ENCODE measurements around the gene MME.
"Not testable (repeated sequence)": the region's sequence is repeated elsewhere in the genome, so short reads cannot be mapped to it uniquely, and the experiment has no call there.

Gene MME

DNA sequence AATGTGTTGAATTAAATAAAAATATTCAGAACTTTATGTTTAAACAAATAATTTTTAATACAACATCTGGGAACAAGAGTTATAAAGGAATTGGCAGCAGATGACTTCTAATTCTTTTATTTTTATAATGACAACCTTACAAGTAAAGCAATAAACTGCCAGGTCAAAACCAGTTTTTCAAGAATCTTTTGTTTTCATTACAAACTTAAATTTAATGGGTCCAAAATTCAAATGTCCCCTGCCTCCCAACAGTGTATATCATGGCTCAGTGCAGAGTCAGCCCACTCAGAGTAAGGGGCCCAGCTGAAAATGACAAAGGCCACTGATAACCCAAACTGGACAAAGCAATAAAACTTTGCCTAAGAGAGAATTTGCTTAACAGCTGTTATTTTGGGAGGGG is 131.8 kb downstream of the MME start:
- H3K9ac ChIP-seq (ENCODE audit: low read depth, low read length) = no peak overlapping the region
- H3K27ac ChIP-seq (ENCODE audit: low read depth, low read length) = no peak overlapping the region
- H3K9me3 ChIP-seq (ENCODE audit: control insufficient read depth, insufficient read depth, low read length) = no peaks in the 10 kb centered on the region
- H3K36me3 ChIP-seq (ENCODE audit: control insufficient read depth, insufficient read depth, low read length) = no peaks in the 10 kb centered on the region
- no peak overlapping the region for H3K4me3 ChIP-seq (ENCODE audit: low read depth, low read length)
- peaks cover 7% of the 10 kb centered on the region; the same call in 1 of the 2 replicates for H3K4me1 ChIP-seq (ENCODE audit: control insufficient read depth, insufficient read depth, low read length)
- no peaks in the 10 kb centered on the region for H3K27me3 ChIP-seq (ENCODE audit: control insufficient read depth, insufficient read depth, low read length)

DNA sequence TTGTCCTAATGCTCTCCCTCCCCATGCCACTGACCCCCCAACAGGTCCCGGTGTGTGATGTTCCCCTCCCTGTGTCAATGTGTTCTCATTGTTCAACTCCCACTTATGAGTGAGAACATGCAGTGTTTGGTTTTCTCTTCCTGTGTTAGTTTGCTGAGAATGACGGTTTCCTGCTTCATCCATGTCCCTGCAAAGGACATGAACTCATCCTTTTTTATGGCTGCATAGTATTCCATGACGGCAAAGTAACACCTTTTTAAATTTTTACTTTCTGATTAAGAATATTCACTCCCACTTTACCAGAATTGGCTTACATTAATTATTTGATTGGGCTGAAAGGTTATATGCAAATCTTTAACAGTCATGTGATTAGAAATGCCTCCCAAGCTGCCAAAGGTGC is 135.9 kb downstream of the MME start:
- not testable (repeated sequence) for H3K4me1 ChIP-seq (ENCODE audit: control insufficient read depth, insufficient read depth, low read length); H3K9me3 ChIP-seq (ENCODE audit: control insufficient read depth, insufficient read depth, low read length); H3K27ac ChIP-seq (ENCODE audit: low read depth, low read length); H3K27me3 ChIP-seq (ENCODE audit: control insufficient read depth, insufficient read depth, low read length); H3K36me3 ChIP-seq (ENCODE audit: control insufficient read depth, insufficient read depth, low read length); H3K9ac ChIP-seq (ENCODE audit: low read depth, low read length); H3K4me3 ChIP-seq (ENCODE audit: low read depth, low read length)

DNA sequence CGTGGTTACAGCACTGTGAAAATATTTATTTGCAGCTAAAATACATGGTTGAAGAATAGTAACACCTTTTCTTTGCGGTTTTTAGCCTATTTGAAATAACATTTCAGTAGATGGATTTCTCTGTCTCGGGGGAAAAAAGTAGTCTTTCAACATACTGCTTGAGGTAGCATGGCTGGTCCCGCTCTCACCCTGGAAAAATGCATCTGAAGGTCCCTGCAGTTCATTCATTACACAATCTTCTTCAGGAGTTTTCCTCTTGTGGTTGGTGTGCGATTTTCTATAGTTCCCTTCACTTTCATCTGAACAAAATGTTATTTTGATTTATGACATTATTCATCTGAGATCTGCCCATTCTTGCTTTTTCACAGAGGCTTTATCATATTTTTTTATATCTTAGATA is 137.5 kb downstream of the MME start:
- Histone ChIP-seq H3K9ac (ENCODE audit: low read depth, low read length) (no peak overlapping the region), H3K27ac (ENCODE audit: low read depth, low read length) (no peak overlapping the region)

DNA sequence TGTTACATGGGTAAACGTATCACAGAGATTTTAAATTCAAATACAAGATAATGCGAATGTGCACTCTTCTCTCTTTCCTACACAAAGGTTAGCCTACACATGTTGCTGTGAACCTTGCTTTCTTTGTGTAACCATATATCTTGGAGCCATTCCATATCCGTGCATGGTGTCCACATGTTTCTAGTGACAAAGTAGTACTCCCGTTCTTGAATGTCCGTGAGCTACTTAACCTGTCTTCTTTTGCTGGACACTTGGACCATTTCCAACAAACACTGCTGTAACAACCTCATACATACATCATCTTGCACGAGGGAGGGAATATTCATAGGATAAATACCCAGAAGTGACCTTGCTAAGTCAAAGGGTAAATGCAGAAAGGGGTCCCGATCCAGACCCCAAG is 138.3 kb downstream of the MME start:
- Histone ChIP-seq H3K27me3 (ENCODE audit: control insufficient read depth, insufficient read depth, low read length) (no peaks in the 10 kb centered on the region), H3K36me3 (ENCODE audit: control insufficient read depth, insufficient read depth, low read length) (no peaks in the 10 kb centered on the region), H3K9ac (ENCODE audit: low read depth, low read length) (no peak overlapping the region), H3K9me3 (ENCODE audit: control insufficient read depth, insufficient read depth, low read length) (no peaks in the 10 kb centered on the region), H3K4me3 (ENCODE audit: low read depth, low read length) (no peak overlapping the region), H3K4me1 (ENCODE audit: control insufficient read depth, insufficient read depth, low read length) (no peaks in the 10 kb centered on the region), H3K27ac (ENCODE audit: low read depth, low read length) (no peak overlapping the region)

More for the DNA sequence above, 137.5 kb downstream of the MME start:
- Histone ChIP-seq H3K36me3 (ENCODE audit: control insufficient read depth, insufficient read depth, low read length) (no peaks in the 10 kb centered on the region), H3K4me3 (ENCODE audit: low read depth, low read length) (no peak overlapping the region), H3K27me3 (ENCODE audit: control insufficient read depth, insufficient read depth, low read length) (no peaks in the 10 kb centered on the region), H3K4me1 (ENCODE audit: control insufficient read depth, insufficient read depth, low read length) (no peaks in the 10 kb centered on the region), H3K9me3 (ENCODE audit: control insufficient read depth, insufficient read depth, low read length) (no peaks in the 10 kb centered on the region)

DNA sequence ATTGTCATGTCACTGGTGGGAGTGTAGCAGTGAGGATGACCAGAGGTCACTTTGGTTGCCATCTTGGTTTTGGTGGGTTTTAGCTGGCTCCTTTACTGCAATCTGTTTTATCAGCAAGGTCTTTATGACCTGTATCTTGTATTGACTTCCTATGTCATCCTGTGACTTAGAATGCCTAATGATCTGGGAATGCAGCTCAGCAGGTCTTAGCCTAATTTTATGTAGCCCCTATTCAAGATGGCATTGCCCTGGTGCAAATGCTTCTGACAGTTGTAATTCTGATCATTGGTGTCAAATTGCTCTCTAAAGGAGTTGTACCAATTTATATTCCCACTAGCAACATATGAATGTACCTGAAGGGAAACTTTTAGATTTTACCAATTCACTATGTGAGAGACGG is 139.0 kb downstream of the MME start:
- no peaks in the 10 kb centered on the region for H3K9me3 ChIP-seq (ENCODE audit: control insufficient read depth, insufficient read depth, low read length)
- no peak overlapping the region for H3K9ac ChIP-seq (ENCODE audit: low read depth, low read length)
- H3K27me3 ChIP-seq (ENCODE audit: control insufficient read depth, insufficient read depth, low read length) = no peaks in the 10 kb centered on the region
- H3K27ac ChIP-seq (ENCODE audit: low read depth, low read length) = no peak overlapping the region
- H3K4me3 ChIP-seq (ENCODE audit: low read depth, low read length) = no peak overlapping the region
- H3K36me3 ChIP-seq (ENCODE audit: control insufficient read depth, insufficient read depth, low read length) = no peaks in the 10 kb centered on the region
- H3K4me1 ChIP-seq (ENCODE audit: control insufficient read depth, insufficient read depth, low read length) = no peaks in the 10 kb centered on the region

DNA sequence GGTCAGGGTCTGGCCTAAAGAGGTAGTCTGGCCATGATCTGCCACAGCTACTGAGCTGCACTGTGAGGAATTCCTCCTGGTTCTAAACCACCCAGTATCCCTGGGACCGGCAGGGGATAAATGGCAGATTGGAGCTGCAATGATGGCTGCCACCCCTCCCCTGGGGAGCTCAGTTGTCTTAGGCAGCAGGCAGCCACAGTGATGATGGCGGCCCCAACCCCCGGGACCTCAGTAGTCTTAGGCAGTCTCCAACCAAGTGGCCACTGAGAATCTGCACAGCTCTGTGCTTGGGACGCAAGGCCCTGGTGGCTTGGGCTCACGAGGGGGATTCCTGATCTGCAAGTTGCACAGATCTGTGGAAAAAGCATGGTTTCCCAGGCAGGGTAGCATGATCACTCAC is 145.3 kb downstream of the MME start:
- no peak overlapping the region for H3K9ac ChIP-seq (ENCODE audit: low read depth, low read length)
- H3K4me3 ChIP-seq (ENCODE audit: low read depth, low read length) = no peak overlapping the region
- no peaks in the 10 kb centered on the region for H3K27me3 ChIP-seq (ENCODE audit: control insufficient read depth, insufficient read depth, low read length)
- H3K27ac ChIP-seq (ENCODE audit: low read depth, low read length) = no peak overlapping the region
- H3K4me1 ChIP-seq (ENCODE audit: control insufficient read depth, insufficient read depth, low read length) = no peaks in the 10 kb centered on the region
- no peaks in the 10 kb centered on the region for H3K36me3 ChIP-seq (ENCODE audit: control insufficient read depth, insufficient read depth, low read length)
- H3K9me3 ChIP-seq (ENCODE audit: control insufficient read depth, insufficient read depth, low read length) = no peaks in the 10 kb centered on the region

DNA sequence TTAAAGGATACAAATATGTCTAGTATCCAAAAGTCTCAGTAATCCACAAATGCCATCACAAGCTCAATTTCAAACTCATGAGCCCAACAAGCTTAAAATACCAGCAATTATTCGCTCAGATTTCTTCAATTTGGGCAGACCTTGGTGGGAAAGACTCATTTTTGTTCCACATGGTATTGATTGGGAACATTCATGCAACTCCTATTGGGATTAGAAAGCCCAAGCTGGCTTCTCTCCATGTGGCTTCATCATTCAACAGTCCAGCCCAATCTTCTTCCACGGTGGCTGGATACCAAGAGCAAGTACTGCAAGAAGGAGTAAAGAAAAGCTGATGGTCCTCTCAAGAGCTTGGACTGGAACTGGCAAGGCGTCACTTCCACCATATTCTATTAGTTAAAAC is 147.0 kb downstream of the MME start:
- Histone ChIP-seq H3K9me3 (ENCODE audit: control insufficient read depth, insufficient read depth, low read length) (no peaks in the 10 kb centered on the region), H3K4me1 (ENCODE audit: control insufficient read depth, insufficient read depth, low read length) (no peaks in the 10 kb centered on the region), H3K27me3 (ENCODE audit: control insufficient read depth, insufficient read depth, low read length) (no peaks in the 10 kb centered on the region), H3K36me3 (ENCODE audit: control insufficient read depth, insufficient read depth, low read length) (no peaks in the 10 kb centered on the region), H3K4me3 (ENCODE audit: low read depth, low read length) (no peak overlapping the region), H3K27ac (ENCODE audit: low read depth, low read length) (no peak overlapping the region), H3K9ac (ENCODE audit: low read depth, low read length) (no peak overlapping the region)

DNA sequence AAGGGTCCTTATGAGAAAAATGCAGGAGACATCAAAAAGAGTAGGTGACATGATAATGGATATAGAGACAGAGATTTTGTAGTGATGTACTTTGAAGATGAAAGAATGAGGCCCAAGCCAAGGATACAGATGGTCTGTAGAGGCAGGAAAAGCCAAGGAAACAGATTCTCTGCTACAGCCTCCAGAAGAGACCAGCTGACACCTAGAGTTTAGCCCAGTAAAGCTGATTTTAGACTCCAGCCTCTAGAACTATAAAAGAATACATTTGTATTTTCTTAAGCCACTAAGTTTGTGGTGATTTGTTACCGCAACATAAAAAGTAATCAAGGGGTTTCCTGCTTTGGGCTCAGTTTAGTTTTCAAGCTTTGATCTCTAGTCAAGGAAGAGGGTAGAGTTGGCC is 148.6 kb downstream of the MME start:
- no peak overlapping the region for H3K4me3 ChIP-seq (ENCODE audit: low read depth, low read length)
- no peaks in the 10 kb centered on the region for H3K27me3 ChIP-seq (ENCODE audit: control insufficient read depth, insufficient read depth, low read length)
- H3K27ac ChIP-seq (ENCODE audit: low read depth, low read length) = no peak overlapping the region
- H3K4me1 ChIP-seq (ENCODE audit: control insufficient read depth, insufficient read depth, low read length) = no peaks in the 10 kb centered on the region
- no peaks in the 10 kb centered on the region for H3K9me3 ChIP-seq (ENCODE audit: control insufficient read depth, insufficient read depth, low read length)
- H3K36me3 ChIP-seq (ENCODE audit: control insufficient read depth, insufficient read depth, low read length) = no peaks in the 10 kb centered on the region
- no peak overlapping the region for H3K9ac ChIP-seq (ENCODE audit: low read depth, low read length)

DNA sequence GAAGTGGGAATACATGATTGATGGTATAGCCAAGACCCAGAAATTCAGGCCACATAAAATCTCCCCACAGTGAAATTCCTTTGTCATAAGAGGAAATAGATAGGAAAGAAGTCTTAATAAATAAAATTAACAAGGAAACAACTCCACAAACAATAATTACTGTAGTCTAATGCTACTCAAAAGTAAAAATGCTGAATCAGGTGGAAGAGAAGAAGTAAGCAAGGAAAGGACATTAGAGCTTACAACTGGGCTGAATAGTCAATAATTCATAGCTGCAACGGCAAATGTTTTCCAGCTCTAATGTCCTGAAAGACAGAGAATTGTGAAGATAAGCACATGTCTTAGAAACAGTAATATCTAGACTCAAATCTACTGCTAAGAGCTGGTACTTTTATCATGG is 149.0 kb downstream of the MME start:
- H3K9ac ChIP-seq (ENCODE audit: low read depth, low read length) = no peak overlapping the region
- no peak overlapping the region for H3K4me3 ChIP-seq (ENCODE audit: low read depth, low read length)
- H3K4me1 ChIP-seq (ENCODE audit: control insufficient read depth, insufficient read depth, low read length) = no peaks in the 10 kb centered on the region
- H3K27ac ChIP-seq (ENCODE audit: low read depth, low read length) = no peak overlapping the region
- no peaks in the 10 kb centered on the region for H3K27me3 ChIP-seq (ENCODE audit: control insufficient read depth, insufficient read depth, low read length)
- no peaks in the 10 kb centered on the region for H3K9me3 ChIP-seq (ENCODE audit: control insufficient read depth, insufficient read depth, low read length)
- no peaks in the 10 kb centered on the region for H3K36me3 ChIP-seq (ENCODE audit: control insufficient read depth, insufficient read depth, low read length)

DNA sequence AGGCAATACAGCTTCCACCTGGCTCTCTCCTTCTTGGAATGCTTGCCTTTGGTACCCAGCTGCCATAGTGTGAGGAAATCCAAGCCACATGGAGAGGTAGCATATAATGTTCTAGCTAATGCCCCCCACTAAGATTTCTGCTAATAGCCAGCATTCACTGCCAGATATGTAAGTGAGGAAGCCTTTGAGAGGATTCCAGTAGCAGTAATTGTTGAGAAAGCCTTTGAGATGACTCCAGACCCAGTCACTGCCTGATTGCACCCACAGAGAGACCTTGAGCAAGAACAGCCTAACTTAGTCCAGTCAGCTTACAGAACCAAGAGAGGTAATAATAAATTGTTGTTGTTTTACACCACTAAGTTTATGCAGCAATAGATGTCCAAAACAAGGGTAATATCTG is 150.3 kb downstream of the MME start:
- no peak overlapping the region for H3K27ac ChIP-seq (ENCODE audit: low read depth, low read length)
- no peaks in the 10 kb centered on the region for H3K36me3 ChIP-seq (ENCODE audit: control insufficient read depth, insufficient read depth, low read length)
- H3K27me3 ChIP-seq (ENCODE audit: control insufficient read depth, insufficient read depth, low read length) = no peaks in the 10 kb centered on the region
- no peak overlapping the region for H3K4me3 ChIP-seq (ENCODE audit: low read depth, low read length)
- H3K4me1 ChIP-seq (ENCODE audit: control insufficient read depth, insufficient read depth, low read length) = no peaks in the 10 kb centered on the region
- no peak overlapping the region for H3K9ac ChIP-seq (ENCODE audit: low read depth, low read length)
- H3K9me3 ChIP-seq (ENCODE audit: control insufficient read depth, insufficient read depth, low read length) = no peaks in the 10 kb centered on the region

DNA sequence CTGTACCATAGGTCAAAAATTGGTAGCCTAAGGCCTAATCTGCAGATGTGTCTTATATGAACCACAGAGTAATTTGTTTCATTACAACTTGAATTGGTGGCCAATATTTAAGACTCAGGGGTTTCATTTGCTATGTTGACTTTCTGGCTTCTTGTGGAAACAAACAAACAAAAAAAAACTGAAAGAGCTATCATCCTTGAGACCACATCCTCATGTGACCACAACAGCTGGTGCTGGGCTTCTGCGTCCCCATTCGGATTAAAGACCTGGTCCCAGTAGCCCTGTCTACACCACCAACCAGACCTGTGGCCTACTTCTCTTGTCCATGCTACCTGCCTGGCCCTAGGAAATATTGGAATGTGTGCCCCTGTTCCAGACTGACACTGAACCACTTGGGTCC is 151.7 kb downstream of the MME start:
- H3K4me3 ChIP-seq (ENCODE audit: low read depth, low read length) = no peak overlapping the region
- H3K4me1 ChIP-seq (ENCODE audit: control insufficient read depth, insufficient read depth, low read length) = no peaks in the 10 kb centered on the region
- H3K9ac ChIP-seq (ENCODE audit: low read depth, low read length) = no peak overlapping the region
- no peaks in the 10 kb centered on the region for H3K36me3 ChIP-seq (ENCODE audit: control insufficient read depth, insufficient read depth, low read length)
- no peak overlapping the region for H3K27ac ChIP-seq (ENCODE audit: low read depth, low read length)
- H3K9me3 ChIP-seq (ENCODE audit: control insufficient read depth, insufficient read depth, low read length) = no peaks in the 10 kb centered on the region
- H3K27me3 ChIP-seq (ENCODE audit: control insufficient read depth, insufficient read depth, low read length) = no peaks in the 10 kb centered on the region

DNA sequence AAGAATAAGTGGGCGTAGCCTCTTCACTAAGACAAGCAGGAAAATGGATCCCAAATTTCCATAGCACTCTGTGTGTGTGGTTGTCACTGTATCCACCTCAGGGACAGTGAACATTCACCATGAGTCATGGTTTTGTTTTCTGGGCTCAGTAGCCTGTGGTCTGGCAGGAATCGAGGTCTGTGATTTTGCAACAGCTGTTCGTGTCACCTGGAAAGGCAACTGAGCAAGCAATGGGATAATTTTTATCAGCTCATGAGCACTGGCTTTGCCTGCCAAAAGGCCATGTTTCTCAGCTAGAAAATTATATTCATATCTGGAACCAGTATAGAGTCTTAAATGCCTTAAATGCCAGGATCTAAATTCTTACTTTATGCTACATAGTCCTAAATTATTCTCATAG is 152.5 kb downstream of the MME start:
- no peak overlapping the region for H3K27ac ChIP-seq (ENCODE audit: low read depth, low read length)
- H3K27me3 ChIP-seq (ENCODE audit: control insufficient read depth, insufficient read depth, low read length) = no peaks in the 10 kb centered on the region
- no peaks in the 10 kb centered on the region for H3K36me3 ChIP-seq (ENCODE audit: control insufficient read depth, insufficient read depth, low read length)
- H3K4me3 ChIP-seq (ENCODE audit: low read depth, low read length) = no peak overlapping the region
- H3K9me3 ChIP-seq (ENCODE audit: control insufficient read depth, insufficient read depth, low read length) = no peaks in the 10 kb centered on the region
- no peaks in the 10 kb centered on the region for H3K4me1 ChIP-seq (ENCODE audit: control insufficient read depth, insufficient read depth, low read length)
- H3K9ac ChIP-seq (ENCODE audit: low read depth, low read length) = no peak overlapping the region

Measured in HUES48 (cell line).